ENCODE results near the gene PRKCE.
A peak's percentile ranks its signal among the peaks of the same experiment; 100 is the strongest.
"Not testable (repeated sequence)": the region's sequence is repeated elsewhere in the genome, so short reads cannot be mapped to it uniquely, and the experiment has no call there.

Gene PRKCE

GRCh38 chr2:45669032-45669486 lies 17.6 kb downstream of the PRKCE start:
- peak; percentile 40 for DNase-seq (ENCODE audit: low spot score)

- DNase-seq (ENCODE audit: low spot score), result no peak
Measured at GRCh38 chr2:45670646-45671045, 19.2 kb downstream of the PRKCE start.

- DNase-seq (ENCODE audit: low spot score), result no peak
Measured at GRCh38 chr2:45672138-45672537, 20.7 kb downstream of the PRKCE start.

GRCh38 chr2:45674035-45674816 lies 22.8 kb downstream of the PRKCE start:
- no peak for DNase-seq (ENCODE audit: low spot score)

- no peak for DNase-seq (ENCODE audit: low spot score)
Measured at GRCh38 chr2:45675263-45675812, 23.9 kb downstream of the PRKCE start.

GRCh38 chr2:45676088-45676487 lies 24.6 kb downstream of the PRKCE start:
- DNase-seq (ENCODE audit: low spot score), result no peak

GRCh38 chr2:45678791-45679348 lies 27.4 kb downstream of the PRKCE start:
- no peak for DNase-seq (ENCODE audit: low spot score)

GRCh38 chr2:45680351-45680967 lies 29.0 kb downstream of the PRKCE start:
- no peak for DNase-seq (ENCODE audit: low spot score)

- no peak for DNase-seq (ENCODE audit: low spot score)
Measured at GRCh38 chr2:45681675-45682074, 30.2 kb downstream of the PRKCE start.

GRCh38 chr2:45683292-45683691 lies 31.8 kb downstream of the PRKCE start:
- DNase-seq (ENCODE audit: low spot score), result no peak

- DNase-seq (ENCODE audit: low spot score), result no peak
Measured at GRCh38 chr2:45684756-45685155, 33.3 kb downstream of the PRKCE start.

- no peak for DNase-seq (ENCODE audit: low spot score)
Measured at GRCh38 chr2:45685260-45685659, 33.8 kb downstream of the PRKCE start.

GRCh38 chr2:45687964-45688363 lies 36.5 kb downstream of the PRKCE start:
- no peak for DNase-seq (ENCODE audit: low spot score)

GRCh38 chr2:45688479-45689298 lies 37.2 kb downstream of the PRKCE start:
- no peak for DNase-seq (ENCODE audit: low spot score)

GRCh38 chr2:45690231-45690630 lies 38.8 kb downstream of the PRKCE start:
- DNase-seq (ENCODE audit: low spot score), result no peak

- DNase-seq (ENCODE audit: low spot score), result no peak
Measured at GRCh38 chr2:45691171-45691999, 39.9 kb downstream of the PRKCE start.

GRCh38 chr2:45692566-45692965 lies 41.1 kb downstream of the PRKCE start:
- no peak for DNase-seq (ENCODE audit: low spot score)

GRCh38 chr2:45695480-45696007 lies 44.1 kb downstream of the PRKCE start:
- DNase-seq (ENCODE audit: low spot score), result not testable (repeated sequence)

- DNase-seq (ENCODE audit: low spot score), result no peak
Measured at GRCh38 chr2:45696708-45697107, 45.2 kb downstream of the PRKCE start.

- no peak for DNase-seq (ENCODE audit: low spot score)
Measured at GRCh38 chr2:45697190-45697589, 45.7 kb downstream of the PRKCE start.

- DNase-seq (ENCODE audit: low spot score), result no peak
Measured at GRCh38 chr2:45698554-45698953, 47.1 kb downstream of the PRKCE start.

All from putamen (tissue), 1 donor.